Ovary (tissue), 9 donors: ENCODE measurements around the gene HTRA3. TPM values are rescaled to one million over a fixed set of nuclear protein-coding genes. Genes with fewer than 3 reads are reported as not detected.

Experiments used
- DNase-seq, 5 donors: peaks; one replicate each; pipeline ENCODE4 v3.0.0-alpha.2; 2019 to 2020
- H3K27ac ChIP-seq, 2 donors: fragments of 200-600 bp; one replicate each; pipeline versions ENCODE4 v1.5.1 to v1.8.0; 2019 to 2022
- H3K27me3 ChIP-seq: fragments of 200-600 bp; one replicate; pipeline ENCODE4 v1.8.0; 2022
- H3K36me3 ChIP-seq: fragments of 200-600 bp; sonication (generic); one replicate; pipeline ENCODE4 v1.5.1; 2019
- H3K4me1 ChIP-seq: one replicate; pipeline ENCODE4 v1.8.1; 2013; ENCODE audit warnings: mild to moderate bottlenecking, moderate library complexity; ENCODE audit not compliant: insufficient read depth
- H3K4me3 ChIP-seq: fragments of 200-600 bp; sonication (generic); one replicate; pipeline ENCODE4 v1.5.1; 2017
- H3K9me3 ChIP-seq, 2 donors: fragments of 200-600 bp in 1 of 2; sonication (generic) in 1 of 2; one replicate each; pipeline versions ENCODE4 v1.5.1 to v1.8.1; 2013 to 2019; ENCODE audit warnings: mild to moderate bottlenecking in 1 of 2, moderate library complexity in 1 of 2
- EP300 ChIP-seq: sonication (generic); formaldehyde crosslinking; IDR thresholded peaks from one replicate; pipeline ENCODE4 v1.6.1; 2017; ENCODE audit warnings: antibody characterized with exemption
- POLR2A ChIP-seq: fragments of 450-650 bp; IDR thresholded peaks from one replicate; pipeline ENCODE4 v1.6.1; 2017; ENCODE audit warnings: antibody characterized with exemption, mild to moderate bottlenecking, moderate library complexity
- WGBS, 3 donors: extraction: QIAGEN DNeasy Blood & Tissue Kit in 1 of 3; methylation state at CpG; one replicate each; pipeline versions ENCODE4 v1.1.5 to v1.1.7; 2013 to 2017; 5-methylcytosine and 5-hydroxymethylcytosine counted together
- intact Hi-C, 4 donors: fragments of 100-400 bp; cut with DNase I; formaldehyde crosslinking; loops; one replicate each; pipeline versions ENCODE4 v1.11.0 to v1.15.1; 2022 to 2023
- polyA plus RNA-seq, 2 donors: library from polyadenylated mRNA; stranded (reverse); fragments of 200-250 nt in 1 of 2; fragments of 350-450 nt in 1 of 2; fragmentation: Illumina TruSeq in 1 of 2; extraction: RNeasy Lipid Tissue Mini Kit (QIAGEN cat#74804) in 1 of 2; gene quantifications; one replicate each; pipeline ENCODE4 v1.2.3, GENCODE V29; 2013 to 2014
- total RNA-seq, 7 donors: library from RNA; depleted of rRNA in 2 of 7; stranded (reverse); fragments of >200 nt in 2 of 7; fragmentation: NEBNext Ultra II Directional in 3 of 7; extraction: Animal tissue kit (Norgen Biotek cat#: 25700) in 3 of 7; gene quantifications; one replicate each; pipeline versions ENCODE4 v1.1.0 to v1.2.4, GENCODE V29; 2016 to 2023
- TF ChIP-seq, protein P1 (sequence below), 3 donors: fragments of 450-650 bp in 2 of 3; fragments of 200-600 bp in 1 of 3; IDR thresholded peaks; one replicate each; pipeline versions ENCODE4 v1.5.1 to v1.8.0; 2016 to 2022; ENCODE audit warnings: antibody characterized with exemption in 3 of 3, mild to moderate bottlenecking in 1 of 3
- donor health status: DM: no; HTN: no; CAD: no; lungs with moderate emphysema.
- donor health status: DM: no; HTN: no; CAD: no.
- donor health status: Bipolar disorder and iron deficiency.
- donor health status: DM: yes; HTN: yes; CAD: no.
- donor health status: DM: no; HTN: no; CAD: no.
- donor health status: DM: yes; HTN: yes; CAD: no.

HTRA3 gene
- total and polyA plus RNA-seq, 9 donors, result 36.2 to 163 (median 64.7) TPM

DNA sequence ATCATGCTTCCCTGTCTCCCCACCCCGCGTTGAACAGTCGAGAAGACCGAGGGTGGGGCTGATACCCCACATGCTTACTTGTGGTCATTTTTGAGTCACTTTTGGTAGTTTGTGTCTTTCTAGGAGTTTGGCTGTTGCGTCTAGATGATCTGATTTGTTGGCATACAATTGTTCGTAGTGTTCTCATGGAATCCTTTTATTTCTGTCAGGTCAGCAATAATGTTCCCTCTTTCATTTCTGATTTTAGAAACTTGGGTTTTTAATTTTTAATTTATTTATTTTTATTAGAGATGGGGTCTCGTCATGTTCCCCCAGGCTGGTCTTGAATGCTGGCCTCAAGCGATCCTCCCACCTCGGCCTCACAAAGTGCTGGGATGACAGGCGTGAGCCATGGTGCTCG is 39.5 kb upstream of the HTRA3 start:
- H3K36me3 ChIP-seq, result no peaks in the 10 kb centered on the region
- intact Hi-C loops, result loop anchor here in 1 of 4 donors (5.0 kb wide), 1 partner anchor 332 kb away; no protein-coding TSS in a partner anchor

DNA sequence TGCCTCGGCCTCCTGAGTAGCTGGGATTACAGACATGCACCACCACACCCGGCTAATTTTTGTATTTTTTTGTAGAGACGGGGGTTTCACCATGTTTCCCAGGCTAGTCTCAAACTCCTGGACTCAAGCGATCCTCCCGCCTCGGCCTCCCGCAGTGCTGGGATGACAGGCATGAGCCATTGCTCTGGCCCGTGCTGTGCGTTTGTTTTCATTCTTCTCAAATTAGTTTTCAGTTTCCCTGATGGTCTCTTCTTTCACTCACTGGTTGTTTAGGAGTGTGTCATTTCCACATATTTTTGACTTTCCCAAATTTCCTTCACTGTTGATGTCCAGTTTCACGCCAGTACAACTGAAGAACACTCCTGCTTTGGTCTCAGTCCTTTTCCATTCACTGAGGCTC is 38.7 kb upstream of the HTRA3 start:
- Histone ChIP-seq H3K27ac (no peak overlapping the region), H3K27me3 (no peaks in the 10 kb centered on the region), H3K4me3 (no peak overlapping the region), H3K4me1 (peaks cover 9% of the 10 kb centered on the region), H3K9me3 (no peaks in the 10 kb centered on the region), H3K36me3 (no peaks in the 10 kb centered on the region)
- no peak for DNase-seq
- TF ChIP-seq EP300 (no peak), POLR2A (no peak)
- TF ChIP-seq, protein P1, sequence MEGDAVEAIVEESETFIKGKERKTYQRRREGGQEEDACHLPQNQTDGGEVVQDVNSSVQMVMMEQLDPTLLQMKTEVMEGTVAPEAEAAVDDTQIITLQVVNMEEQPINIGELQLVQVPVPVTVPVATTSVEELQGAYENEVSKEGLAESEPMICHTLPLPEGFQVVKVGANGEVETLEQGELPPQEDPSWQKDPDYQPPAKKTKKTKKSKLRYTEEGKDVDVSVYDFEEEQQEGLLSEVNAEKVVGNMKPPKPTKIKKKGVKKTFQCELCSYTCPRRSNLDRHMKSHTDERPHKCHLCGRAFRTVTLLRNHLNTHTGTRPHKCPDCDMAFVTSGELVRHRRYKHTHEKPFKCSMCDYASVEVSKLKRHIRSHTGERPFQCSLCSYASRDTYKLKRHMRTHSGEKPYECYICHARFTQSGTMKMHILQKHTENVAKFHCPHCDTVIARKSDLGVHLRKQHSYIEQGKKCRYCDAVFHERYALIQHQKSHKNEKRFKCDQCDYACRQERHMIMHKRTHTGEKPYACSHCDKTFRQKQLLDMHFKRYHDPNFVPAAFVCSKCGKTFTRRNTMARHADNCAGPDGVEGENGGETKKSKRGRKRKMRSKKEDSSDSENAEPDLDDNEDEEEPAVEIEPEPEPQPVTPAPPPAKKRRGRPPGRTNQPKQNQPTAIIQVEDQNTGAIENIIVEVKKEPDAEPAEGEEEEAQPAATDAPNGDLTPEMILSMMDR (IDR thresholded peaks at IDR 0.05), result no peak
- WGBS, 3 donors, result 92 to 96% (median 95%) methylated on average over 10 of the region's 10 CpGs
- intact Hi-C loops, result loop anchor here in 1 of 4 donors (5.0 kb wide), 1 partner anchor 331 kb away; no protein-coding TSS in a partner anchor

More for the DNA sequence above, 39.5 kb upstream of the HTRA3 start:
- Histone ChIP-seq H3K9me3 (no peaks in the 10 kb centered on the region), H3K4me3 (no peak overlapping the region), H3K27me3 (no peaks in the 10 kb centered on the region), H3K4me1 (peaks cover 12% of the 10 kb centered on the region), H3K27ac (no peak overlapping the region)
- WGBS, 3 donors, result 95 to 97% (median 96%) methylated on average over 11 of the region's 11 CpGs
- TF ChIP-seq EP300 (no peak), POLR2A (no peak)
- TF ChIP-seq, protein P1 (IDR thresholded peaks at IDR 0.05), result no peak
- no peak for DNase-seq

GRCh38 chr4:8231551-8232049 is 38.0 kb upstream of the HTRA3 start:
- 93 to 95% (median 94%) methylated on average over 17 to 21 of the region's 21 CpGs for WGBS, 3 donors
- Histone ChIP-seq H3K36me3 (no peaks in the 10 kb centered on the region), H3K27me3 (no peaks in the 10 kb centered on the region), H3K9me3 (no peaks in the 10 kb centered on the region), H3K4me1 (peaks cover 9% of the 10 kb centered on the region), H3K27ac (no peak overlapping the region), H3K4me3 (no peak overlapping the region)
- TF ChIP-seq POLR2A, result no peak
- TF ChIP-seq, protein P1 (IDR thresholded peaks at IDR 0.05), result no peak
- no peak for DNase-seq
- intact Hi-C loops, result loop anchor here in 1 of 4 donors (5.0 kb wide), 1 partner anchor 331 kb away; no protein-coding TSS in a partner anchor

DNA sequence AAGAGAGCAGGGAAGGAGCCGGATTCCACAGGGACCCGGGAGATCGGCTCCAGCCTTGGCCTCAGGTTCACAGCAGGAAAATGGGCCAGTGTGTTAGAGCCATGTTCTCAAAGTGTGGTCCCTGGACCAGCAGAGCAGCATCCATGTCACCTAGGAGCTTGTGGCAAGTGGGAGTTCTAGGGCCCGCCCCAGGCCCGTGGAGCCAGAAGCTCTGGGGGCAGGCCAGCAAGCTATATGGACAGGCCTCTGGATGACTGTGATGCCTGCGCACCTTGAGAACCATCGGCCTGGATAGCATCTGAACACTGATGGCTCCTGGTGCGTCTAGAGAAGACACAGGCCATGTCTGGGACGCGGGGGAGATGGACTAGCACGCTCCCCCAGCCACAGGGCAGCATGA is 36.8 kb upstream of the HTRA3 start:
- TF ChIP-seq EP300 (no peak), POLR2A (no peak)
- TF ChIP-seq, protein P1 (IDR thresholded peaks at IDR 0.05), result no peak
- H3K27ac ChIP-seq, result no peak overlapping the region
- intact Hi-C loops, result loop anchor here in 1 of 4 donors (5.0 kb wide), 1 partner anchor 330 kb away; no protein-coding TSS in a partner anchor
- no peaks in the 10 kb centered on the region for H3K9me3 ChIP-seq
- no peaks in the 10 kb centered on the region for H3K36me3 ChIP-seq
- 93 to 96% (median 93%) methylated on average over 10 to 11 of the region's 11 CpGs for WGBS, 3 donors
- DNase-seq, result no peak
- H3K27me3 ChIP-seq, result no peaks in the 10 kb centered on the region
- peaks cover 7% of the 10 kb centered on the region for H3K4me1 ChIP-seq
- H3K4me3 ChIP-seq, result no peak overlapping the region
